Activated T-helper 2 cell treated with anti-CD3 and anti-CD28 coated beads, Interferon-gamma antibody, Interleukin-2, Interleukin-4, amounts not matched to agents 10 μg/mL and 5 μg/mL and 100 μg/mL, durations not matched to agents 14 hours and 24 hours and 36 hours (primary cell): Measurements from ENCODE around the gene CTPS2. TPM values are rescaled to one million over a fixed set of nuclear protein-coding genes. Genes with fewer than 3 reads are reported as not detected.

Experiments used
- DNase-seq: peaks from one replicate; pipeline ENCODE4 v3.0.0; 2021; ENCODE audit warnings: low spot score
- H3K27ac Mint-ChIP-seq: one replicate; pipeline ENCODE4 v1.8.0; 2021; ENCODE audit warnings: mixed read lengths
- H3K27me3 Mint-ChIP-seq: one replicate; pipeline ENCODE4 v1.8.0; 2021; ENCODE audit warnings: low read depth, mixed read lengths
- H3K36me3 Mint-ChIP-seq: one replicate; pipeline ENCODE4 v1.8.0; 2021; ENCODE audit warnings: low read depth, mixed read lengths
- H3K4me1 Mint-ChIP-seq: one replicate; pipeline ENCODE4 v1.8.0; 2021; ENCODE audit warnings: low read depth, mixed read lengths
- H3K4me3 Mint-ChIP-seq: one replicate; pipeline ENCODE4 v1.8.0; 2021; ENCODE audit warnings: low read depth, mild to moderate bottlenecking, moderate library complexity, mixed read lengths
- H3K9me3 Mint-ChIP-seq: one replicate; pipeline ENCODE4 v1.8.0; 2021; ENCODE audit warnings: mixed read lengths
- intact Hi-C: fragments of 100-400 bp; cut with micrococcal nuclease; formaldehyde crosslinking; loops from one replicate; pipeline ENCODE4 v1.15.1; 2023
- total RNA-seq: library from RNA; stranded (reverse); gene quantifications from 2 replicates; pipeline ENCODE4 v1.2.3, GENCODE V29; 2022

Gene CTPS2
- total RNA-seq, 1 donor from 2014 or later = 9.3 TPM

GRCh38 chrX:16664074-16664473 lies 48.4 kb downstream of the CTPS2 start:
- no peak overlapping the region for H3K27ac Mint-ChIP-seq
- H3K4me3 Mint-ChIP-seq = no peak overlapping the region
- H3K36me3 Mint-ChIP-seq = no peaks in the 10 kb centered on the region
- H3K27me3 Mint-ChIP-seq = no peaks in the 10 kb centered on the region
- no peaks in the 10 kb centered on the region for H3K4me1 Mint-ChIP-seq
- intact Hi-C loops = no loop called here
- H3K9me3 Mint-ChIP-seq = no peaks in the 10 kb centered on the region
- no peak for DNase-seq

- Mint-ChIP-seq H3K36me3 (no peaks in the 10 kb centered on the region), H3K9me3 (no peaks in the 10 kb centered on the region), H3K4me1 (no peaks in the 10 kb centered on the region), H3K27me3 (no peaks in the 10 kb centered on the region), H3K4me3 (no peak overlapping the region), H3K27ac (no peak overlapping the region)
- DNase-seq = no peak
- intact Hi-C loops = no loop called here
Observed at GRCh38 chrX:16662402-16662801, 50.1 kb downstream of the CTPS2 start.

- intact Hi-C loops = no loop called here
- no peaks in the 10 kb centered on the region for H3K27me3 Mint-ChIP-seq
- DNase-seq = no peak
- no peak overlapping the region for H3K4me3 Mint-ChIP-seq
- no peaks in the 10 kb centered on the region for H3K36me3 Mint-ChIP-seq
- H3K9me3 Mint-ChIP-seq = no peaks in the 10 kb centered on the region
- H3K27ac Mint-ChIP-seq = no peak overlapping the region
- H3K4me1 Mint-ChIP-seq = no peaks in the 10 kb centered on the region
Observed at GRCh38 chrX:16661495-16661894, 51.0 kb downstream of the CTPS2 start.

GRCh38 chrX:16659321-16659720 lies 53.1 kb downstream of the CTPS2 start:
- Mint-ChIP-seq H3K9me3 (no peaks in the 10 kb centered on the region), H3K27ac (no peak overlapping the region), H3K4me1 (no peaks in the 10 kb centered on the region), H3K36me3 (no peaks in the 10 kb centered on the region), H3K27me3 (no peaks in the 10 kb centered on the region), H3K4me3 (no peak overlapping the region)
- DNase-seq = no peak
- intact Hi-C loops = no loop called here

- Mint-ChIP-seq H3K4me3 (no peak overlapping the region), H3K4me1 (no peaks in the 10 kb centered on the region), H3K27me3 (no peaks in the 10 kb centered on the region), H3K36me3 (no peaks in the 10 kb centered on the region), H3K27ac (no peak overlapping the region), H3K9me3 (no peaks in the 10 kb centered on the region)
- intact Hi-C loops = no loop called here
- DNase-seq = no peak
Observed at GRCh38 chrX:16658284-16658683, 54.2 kb downstream of the CTPS2 start.

GRCh38 chrX:16654093-16654492 lies 58.4 kb downstream of the CTPS2 start:
- no peak for DNase-seq
- H3K27ac Mint-ChIP-seq = no peak overlapping the region
- no peaks in the 10 kb centered on the region for H3K36me3 Mint-ChIP-seq
- no peaks in the 10 kb centered on the region for H3K27me3 Mint-ChIP-seq
- intact Hi-C loops = no loop called here
- H3K4me3 Mint-ChIP-seq = no peak overlapping the region
- no peaks in the 10 kb centered on the region for H3K9me3 Mint-ChIP-seq
- H3K4me1 Mint-ChIP-seq = no peaks in the 10 kb centered on the region

GRCh38 chrX:16653424-16653823 lies 59.0 kb downstream of the CTPS2 start:
- H3K9me3 Mint-ChIP-seq = no peaks in the 10 kb centered on the region
- H3K36me3 Mint-ChIP-seq = no peaks in the 10 kb centered on the region
- DNase-seq = no peak
- H3K27ac Mint-ChIP-seq = no peak overlapping the region
- H3K4me3 Mint-ChIP-seq = no peak overlapping the region
- no peaks in the 10 kb centered on the region for H3K27me3 Mint-ChIP-seq
- intact Hi-C loops = no loop called here
- H3K4me1 Mint-ChIP-seq = no peaks in the 10 kb centered on the region

- DNase-seq = no peak
- no peaks in the 10 kb centered on the region for H3K36me3 Mint-ChIP-seq
- H3K9me3 Mint-ChIP-seq = no peaks in the 10 kb centered on the region
- no peaks in the 10 kb centered on the region for H3K27me3 Mint-ChIP-seq
- intact Hi-C loops = no loop called here
- H3K4me1 Mint-ChIP-seq = no peaks in the 10 kb centered on the region
- no peak overlapping the region for H3K4me3 Mint-ChIP-seq
- no peak overlapping the region for H3K27ac Mint-ChIP-seq
Observed at GRCh38 chrX:16651391-16652024, 61.0 kb downstream of the CTPS2 start.

GRCh38 chrX:16649858-16650257 lies 62.6 kb downstream of the CTPS2 start, which contains the start of gene S100G:
TSS of gene S100G (plus strand) at chrX:16650158. CDS start at chrX:16651007, 849 bp downstream.
- Mint-ChIP-seq H3K4me1 (no peaks in the 10 kb centered on the region), H3K4me3 (no peak within 1 kb of the TSS), H3K9me3 (no peaks in the 10 kb centered on the region), H3K36me3 (no peaks in the 10 kb centered on the region), H3K27ac (no peak within 1 kb of the TSS), H3K27me3 (no peaks in the 10 kb centered on the region)
- no peak for DNase-seq
- intact Hi-C loops = no loop called here

GRCh38 chrX:16646366-16647138 lies 65.9 kb downstream of the CTPS2 start:
- no peaks in the 10 kb centered on the region for H3K4me1 Mint-ChIP-seq
- no peak overlapping the region for H3K4me3 Mint-ChIP-seq
- no peaks in the 10 kb centered on the region for H3K9me3 Mint-ChIP-seq
- H3K27ac Mint-ChIP-seq = no peak overlapping the region
- intact Hi-C loops = no loop called here
- H3K27me3 Mint-ChIP-seq = no peaks in the 10 kb centered on the region
- no peaks in the 10 kb centered on the region for H3K36me3 Mint-ChIP-seq
- DNase-seq = no peak

- DNase-seq = no peak
- intact Hi-C loops = no loop called here
- Mint-ChIP-seq H3K36me3 (no peaks in the 10 kb centered on the region), H3K27me3 (no peaks in the 10 kb centered on the region), H3K4me3 (no peak overlapping the region), H3K9me3 (no peaks in the 10 kb centered on the region), H3K27ac (no peak overlapping the region), H3K4me1 (no peaks in the 10 kb centered on the region)
Observed at GRCh38 chrX:16643176-16643575, 69.3 kb downstream of the CTPS2 start.

GRCh38 chrX:16640823-16641222 lies 71.6 kb downstream of the CTPS2 start:
- Mint-ChIP-seq H3K9me3 (no peaks in the 10 kb centered on the region), H3K4me1 (no peaks in the 10 kb centered on the region), H3K36me3 (no peaks in the 10 kb centered on the region), H3K27me3 (no peaks in the 10 kb centered on the region), H3K27ac (no peak overlapping the region), H3K4me3 (no peak overlapping the region)
- intact Hi-C loops = no loop called here
- DNase-seq = no peak

GRCh38 chrX:16639966-16640365 lies 72.5 kb downstream of the CTPS2 start:
- no peak overlapping the region for H3K27ac Mint-ChIP-seq
- intact Hi-C loops = no loop called here
- H3K4me1 Mint-ChIP-seq = no peaks in the 10 kb centered on the region
- no peaks in the 10 kb centered on the region for H3K27me3 Mint-ChIP-seq
- no peaks in the 10 kb centered on the region for H3K9me3 Mint-ChIP-seq
- no peaks in the 10 kb centered on the region for H3K36me3 Mint-ChIP-seq
- DNase-seq = no peak
- H3K4me3 Mint-ChIP-seq = no peak overlapping the region
